ENCODE data around the gene TMEM254.
"Not testable (repeated sequence)": the region's sequence is repeated elsewhere in the genome, so short reads cannot be mapped to it uniquely, and the experiment has no call there.

DNA sequence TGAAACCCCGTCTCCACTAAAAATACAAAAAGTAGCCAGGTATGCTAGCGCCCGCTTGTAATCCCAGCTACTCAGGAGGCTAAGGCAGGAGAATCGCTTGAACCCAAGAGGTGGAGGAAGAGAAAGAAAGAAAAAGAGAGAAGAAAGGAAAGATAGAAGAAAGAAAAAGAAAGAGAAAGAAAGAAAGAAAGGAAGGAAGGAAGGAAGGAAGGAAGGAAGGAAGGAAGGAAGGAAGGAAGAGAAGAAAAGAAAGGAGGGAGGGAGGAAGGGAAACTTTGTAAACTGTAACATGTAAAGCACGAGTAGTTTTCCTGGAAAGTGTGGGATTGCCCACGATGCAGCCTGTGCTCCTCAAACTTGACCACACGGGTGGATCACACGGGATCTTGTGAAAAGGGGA, 20.8 kb downstream of the TMEM254 start:
- not testable (repeated sequence) for TF ChIP-seq CTCF (IDR thresholded peaks at IDR 0.05; ENCODE audit: low read depth, low read length); EZH2phosphoT487 (IDR thresholded peaks at IDR 0.05; ENCODE audit: low read depth)
